Islet precursor cell (in vitro differentiated cells): Measurements from ENCODE around the gene BPIFA1.

ENCODE experiments used
- DNase-seq: peaks from one replicate; pipeline ENCODE4 v3.0.0-alpha.2; 2018

Gene BPIFA1

GRCh38 chr20:33280000-33280680, 44.3 kb downstream of the BPIFA1 start:
- peak; percentile 38 for DNase-seq

- no peak for DNase-seq
Observed at GRCh38 chr20:33280775-33281174, 45.0 kb downstream of the BPIFA1 start.

GRCh38 chr20:33281550-33282146, 45.9 kb downstream of the BPIFA1 start:
- no peak for DNase-seq

GRCh38 chr20:33282196-33282934, 46.6 kb downstream of the BPIFA1 start:
- no peak for DNase-seq

- peak; percentile 74 for DNase-seq
Observed at GRCh38 chr20:33282991-33283555, 47.3 kb downstream of the BPIFA1 start, which contains the start of gene BPIFB1. Gene BPIFB1 (plus strand): TSS chr20:33283214. CDS start chr20:33286074, 2,860 bp downstream.

GRCh38 chr20:33284284-33284683, 48.5 kb downstream of the BPIFA1 start:
- DNase-seq: no peak

GRCh38 chr20:33284937-33285336, 49.1 kb downstream of the BPIFA1 start:
- no peak for DNase-seq

GRCh38 chr20:33285861-33286495, 50.2 kb downstream of the BPIFA1 start:
- DNase-seq: no peak

GRCh38 chr20:33287884-33288283, 52.1 kb downstream of the BPIFA1 start:
- no peak for DNase-seq

- DNase-seq: no peak
Observed at GRCh38 chr20:33290852-33291251, 55.1 kb downstream of the BPIFA1 start.

- no peak for DNase-seq
Observed at GRCh38 chr20:33291416-33291815, 55.6 kb downstream of the BPIFA1 start.

GRCh38 chr20:33291830-33292355, 56.1 kb downstream of the BPIFA1 start:
- peak; percentile 80 for DNase-seq
